Spleen (tissue), 11 donors: ENCODE results near the gene BMPER. TPM values are rescaled to one million over a fixed set of nuclear protein-coding genes. Genes with fewer than 3 reads are reported as not detected.

ENCODE experiments used
- DNase-seq: peaks from one replicate; pipeline ENCODE4 v3.0.0-alpha.2; 2020
- H3K27ac ChIP-seq, 8 donors: fragments of 200-600 bp; sonication (generic) in 7 of 8; 1 replicate in 4 of 8; 2 replicates in 4 of 8; pipeline versions ENCODE4 v1.5.0 to v1.8.0; 2016 to 2021; ENCODE audit warnings: inconsistent platforms in 4 of 8, mild to moderate bottlenecking in 4 of 8, moderate library complexity in 1 of 8
- H3K27me3 ChIP-seq, 7 donors: fragments of 200-600 bp; sonication (generic) in 6 of 7; replicated peaks in 1 of 7; 1 replicate in 4 of 7; 2 replicates in 3 of 7; pipeline versions ENCODE4 v1.5.0 to v1.8.0; 2016 to 2021; ENCODE audit warnings: inconsistent platforms in 3 of 7, mild to moderate bottlenecking in 1 of 7
- H3K36me3 ChIP-seq, 6 donors: fragments of 200-600 bp; sonication (generic) in 5 of 6; 1 replicate in 4 of 6; 2 replicates in 2 of 6; pipeline versions ENCODE4 v1.5.0 to v1.8.0; 2016 to 2021; ENCODE audit warnings: inconsistent platforms in 2 of 6
- H3K4me1 ChIP-seq, 6 donors: fragments of 200-600 bp; sonication (generic) in 5 of 6; 1 replicate in 3 of 6; 2 replicates in 3 of 6; pipeline versions ENCODE4 v1.5.0 to v1.8.0; 2016 to 2021; ENCODE audit warnings: inconsistent platforms in 3 of 6
- H3K4me3 ChIP-seq, 8 donors: fragments of 200-600 bp; sonication (generic) in 7 of 8; 1 replicate in 4 of 8; 2 replicates in 4 of 8; pipeline versions ENCODE4 v1.5.0 to v1.8.0; 2016 to 2021; ENCODE audit warnings: inconsistent platforms in 4 of 8, mild to moderate bottlenecking in 4 of 8, moderate library complexity in 2 of 8
- H3K9me3 ChIP-seq, 8 donors: fragments of 200-600 bp; sonication (generic) in 7 of 8; 1 replicate in 4 of 8; 2 replicates in 4 of 8; pipeline versions ENCODE4 v1.5.0 to v1.8.0; 2016 to 2021; ENCODE audit warnings: inconsistent platforms in 4 of 8
- CTCF ChIP-seq, 11 experiments: fragments of 200-600 bp in 7 of 11; fragments of 450-650 bp in 4 of 11; sonication (generic) in 4 of 11; IDR thresholded peaks in 8 of 11; conservative IDR thresholded peaks in 3 of 11; 1 replicate in 7 of 11; 2 replicates in 4 of 11; pipeline versions ENCODE4 v1.4.0 to v1.8.0; 2016 to 2021; ENCODE audit warnings: antibody characterized with exemption in 11 of 11, inconsistent platforms in 4 of 11, mild to moderate bottlenecking in 1 of 11
- POLR2A ChIP-seq, 3 donors: fragments of 450-650 bp; IDR thresholded peaks; one replicate each; pipeline ENCODE4 v1.5.1; 2017; ENCODE audit warnings: antibody characterized with exemption in 3 of 3, mild to moderate bottlenecking in 1 of 3
- POLR2AphosphoS5 ChIP-seq, 3 donors: sonication (generic); formaldehyde crosslinking; IDR thresholded peaks; one replicate each; pipeline ENCODE4 v1.5.1; 2017; ENCODE audit warnings: antibody characterized with exemption in 3 of 3
- WGBS, 5 donors: extraction: QIAGEN DNeasy Blood & Tissue Kit in 3 of 5; methylation state at CpG; one replicate each; pipeline versions ENCODE4 v1.1.5 to v1.1.7; 2013 to 2018; 5-methylcytosine and 5-hydroxymethylcytosine counted together
- intact Hi-C: fragments of 100-400 bp; cut with DNase I; formaldehyde crosslinking; loops from one replicate; pipeline ENCODE4 v1.15.0; 2023; ENCODE audit warnings: low total_unique reads
- polyA plus RNA-seq, 3 donors: library from polyadenylated mRNA; stranded (reverse); fragments of 200-250 nt; gene quantifications; one replicate each; pipeline ENCODE4 v1.2.1, GENCODE V29; 2013
- total RNA-seq, 7 donors: library from RNA; depleted of rRNA in 3 of 7; stranded (reverse); fragments of >200 nt in 3 of 7; fragmentation: NEBNext Ultra II Directional in 4 of 7; extraction: Animal tissue kit (Norgen Biotek cat#: 25700) in 4 of 7; gene quantifications; one replicate each; pipeline versions ENCODE4 v1.1.0 to v1.2.1, GENCODE V29; 2016 to 2021
- donor health status: healthy with polysubstance abuse.
- donor health status: DM: no; HTN: no; CAD: no; lungs with moderate emphysema.
- donor health status: DM: no; HTN: no; CAD: no.
- donor health status: Bipolar disorder and iron deficiency.
- donor health status: healthy.
- donor health status: DM: no; HTN: no; CAD: no.
- donor health status: DM: yes; HTN: yes; CAD: no.

The BMPER gene
- total and polyA plus RNA-seq, 10 donors: 0.14 to 4.4 (median 2.1) TPM

DNA sequence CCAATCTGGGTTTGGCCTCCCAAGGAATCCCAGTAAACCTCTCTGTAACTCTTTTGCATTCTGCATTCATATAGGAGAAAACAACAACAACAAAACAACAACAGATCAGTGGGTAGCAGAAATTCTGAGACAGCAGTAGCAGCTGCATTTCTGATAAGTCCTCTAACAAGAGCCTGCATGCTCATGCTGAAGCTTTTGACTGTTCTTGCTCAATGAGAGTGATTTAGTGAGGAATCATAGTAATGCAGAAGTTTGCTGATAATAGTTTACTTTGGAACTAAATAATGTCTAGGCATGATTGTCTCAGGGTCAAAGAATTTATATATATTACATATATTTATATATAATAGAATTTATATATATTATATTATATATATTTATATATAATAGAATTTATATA is 35.2 kb downstream of the BMPER start:
- no peak overlapping the region for H3K27ac ChIP-seq
- H3K36me3 ChIP-seq: no peaks in the 10 kb centered on the region
- H3K9me3 ChIP-seq: no peaks in the 10 kb centered on the region
- TF ChIP-seq POLR2A (IDR thresholded peaks at IDR 0.05) (no peak), CTCF (IDR thresholded peaks at IDR 0.05 in 8 of 11, conservative IDR thresholded peaks at IDR 0.05 in 3 of 11) (no peak)
- no peak for DNase-seq
- intact Hi-C loops: no loop called here
- H3K27me3 ChIP-seq: no peaks in the 10 kb centered on the region
- no peaks in the 10 kb centered on the region for H3K4me1 ChIP-seq
- no peak overlapping the region for H3K4me3 ChIP-seq

DNA sequence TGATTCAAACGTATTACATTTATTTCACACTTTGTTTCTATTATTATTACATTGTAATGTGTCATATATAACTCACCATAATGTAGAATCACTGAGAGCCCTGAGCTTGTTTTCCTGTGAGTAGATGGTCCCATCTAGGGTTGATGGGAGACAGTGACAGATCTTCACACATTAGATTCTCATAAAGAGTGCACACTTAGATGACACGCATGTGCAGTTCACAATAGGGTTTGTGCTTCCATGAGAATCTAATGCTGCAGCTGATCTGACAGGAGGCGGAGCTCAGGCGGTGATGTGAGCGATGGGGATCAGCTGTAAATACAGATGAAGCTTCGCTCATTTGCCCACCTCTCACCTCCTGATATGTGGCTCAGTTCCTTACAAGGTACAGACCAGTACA is 36.1 kb downstream of the BMPER start:
- no peak for TF ChIP-seq CTCF (IDR thresholded peaks at IDR 0.05 in 8 of 11, conservative IDR thresholded peaks at IDR 0.05 in 3 of 11)
- TF ChIP-seq POLR2AphosphoS5 (IDR thresholded peaks at IDR 0.05): no peak
- TF ChIP-seq POLR2A (IDR thresholded peaks at IDR 0.05): no peak
- no peak overlapping the region for H3K4me3 ChIP-seq
- H3K36me3 ChIP-seq: no peaks in the 10 kb centered on the region
- intact Hi-C loops: no loop called here
- no peak overlapping the region for H3K27ac ChIP-seq
- WGBS, 5 donors: 74 to 96% (median 87%) methylated on average over 6 of the region's 6 CpGs
- no peaks in the 10 kb centered on the region for H3K9me3 ChIP-seq
- no peaks in the 10 kb centered on the region for H3K27me3 ChIP-seq
- no peaks in the 10 kb centered on the region for H3K4me1 ChIP-seq
- DNase-seq: no peak

GRCh38 chr7:33946094-33946699 is 40.9 kb downstream of the BMPER start:
- WGBS, 5 donors: 67 to 81% (median 74%) methylated on average over 3 of the region's 3 CpGs
- H3K36me3 ChIP-seq: no peaks in the 10 kb centered on the region
- no peak for DNase-seq
- intact Hi-C loops: no loop called here
- no peak for TF ChIP-seq CTCF (IDR thresholded peaks at IDR 0.05 in 8 of 11, conservative IDR thresholded peaks at IDR 0.05 in 3 of 11)
- TF ChIP-seq POLR2A (IDR thresholded peaks at IDR 0.05): no peak
- TF ChIP-seq POLR2AphosphoS5 (IDR thresholded peaks at IDR 0.05): no peak
- H3K27me3 ChIP-seq: no peaks in the 10 kb centered on the region
- H3K9me3 ChIP-seq: no peaks in the 10 kb centered on the region
- H3K27ac ChIP-seq: no peak overlapping the region
- H3K4me1 ChIP-seq: no peaks in the 10 kb centered on the region
- H3K4me3 ChIP-seq: no peak overlapping the region

DNA sequence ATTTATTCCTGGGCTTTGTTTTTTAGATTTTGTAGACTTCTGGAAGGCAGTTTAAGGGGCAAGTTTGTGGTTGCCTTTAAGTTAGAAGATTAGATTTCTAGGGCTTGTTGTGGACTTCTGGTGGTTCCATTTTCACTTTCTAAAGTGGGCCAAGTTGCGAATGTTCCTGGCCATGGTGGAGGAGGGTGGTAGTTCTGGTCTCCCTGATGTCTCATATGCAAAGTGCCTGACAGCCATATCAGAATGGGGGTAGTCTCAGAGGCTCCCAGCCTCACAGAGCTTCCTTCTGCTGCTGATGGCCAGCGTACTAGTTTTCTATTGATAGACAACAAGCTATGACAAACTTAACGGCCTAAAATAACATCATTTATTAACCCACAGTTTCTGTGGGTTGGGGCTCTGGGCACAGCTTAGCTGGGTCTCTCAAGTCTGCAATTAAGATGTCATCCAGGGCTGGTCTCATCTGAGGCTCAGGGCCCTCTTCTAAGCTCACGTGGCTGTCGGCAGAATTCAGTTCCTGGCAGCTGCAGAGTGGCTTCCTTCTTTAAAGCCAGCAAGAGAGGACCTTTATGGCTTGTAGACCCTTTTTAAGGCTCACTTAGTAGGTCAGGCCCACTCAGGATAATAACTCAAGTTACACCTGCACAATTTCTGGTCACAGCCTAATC is 44.8 kb downstream of the BMPER start:
- H3K4me1 ChIP-seq: no peaks in the 10 kb centered on the region
- WGBS, 5 donors: 85 to 94% (median 87%) methylated on average over 5 of the region's 5 CpGs

More for the DNA sequence above, 44.8 kb downstream of the BMPER start:
- Histone ChIP-seq H3K27me3 (no peaks in the 10 kb centered on the region), H3K27ac (no peak overlapping the region), H3K36me3 (no peaks in the 10 kb centered on the region), H3K9me3 (no peaks in the 10 kb centered on the region), H3K4me3 (no peak overlapping the region)
- TF ChIP-seq POLR2AphosphoS5 (IDR thresholded peaks at IDR 0.05) (no peak), POLR2A (IDR thresholded peaks at IDR 0.05) (no peak), CTCF (IDR thresholded peaks at IDR 0.05 in 8 of 11, conservative IDR thresholded peaks at IDR 0.05 in 3 of 11) (no peak)
- intact Hi-C loops: no loop called here
- DNase-seq: no peak
